Ovary (tissue), 3 donors: ENCODE measurements around the gene GINM1.

ENCODE experiments used
- CTCF ChIP-seq, 3 donors: fragments of 450-650 bp in 2 of 3; fragments of 200-600 bp in 1 of 3; IDR thresholded peaks; one replicate each; pipeline versions ENCODE4 v1.5.1 to v1.8.0; 2016 to 2022; ENCODE audit warnings: antibody characterized with exemption in 3 of 3, mild to moderate bottlenecking in 1 of 3
- EP300 ChIP-seq: sonication (generic); formaldehyde crosslinking; IDR thresholded peaks from one replicate; pipeline ENCODE4 v1.6.1; 2017; ENCODE audit warnings: antibody characterized with exemption
- POLR2A ChIP-seq: fragments of 450-650 bp; IDR thresholded peaks from one replicate; pipeline ENCODE4 v1.6.1; 2017; ENCODE audit warnings: antibody characterized with exemption, mild to moderate bottlenecking, moderate library complexity
- donor health status: DM: no; HTN: no; CAD: no.

- TF ChIP-seq CTCF (IDR thresholded peaks at IDR 0.05) (no peak), POLR2A (no peak), EP300 (no peak)
Observed at GRCh38 chr6:149544646-149545257, 21.4 kb upstream of the GINM1 start.
